ENCODE results near the gene NTHL1.

The NTHL1 gene

GRCh38 chr16:2062801-2063200 lies 15.2 kb upstream of the NTHL1 start:
- no peak for DNase-seq

DNA sequence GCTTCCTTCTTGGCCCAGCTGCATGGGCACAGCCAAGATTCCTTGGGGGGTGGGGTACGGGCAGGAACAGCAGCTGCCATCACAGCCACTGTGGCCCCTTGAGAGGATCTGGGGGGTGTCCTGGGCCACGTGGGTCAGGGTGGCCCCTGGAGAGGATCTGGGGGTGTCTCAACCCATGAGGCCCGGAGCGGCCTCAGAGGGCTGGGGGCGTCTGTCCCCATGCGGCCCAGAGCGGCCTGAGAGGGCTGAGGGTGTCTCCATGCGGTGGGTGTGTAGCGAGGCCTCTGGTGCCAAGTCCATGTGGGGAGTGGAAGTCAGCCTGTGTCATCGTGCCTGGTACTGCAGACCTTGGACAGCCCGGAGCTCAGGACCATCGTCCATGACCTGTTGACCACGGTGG lies 13.9 kb upstream of the NTHL1 start:
- DNase-seq = no peak

DNA sequence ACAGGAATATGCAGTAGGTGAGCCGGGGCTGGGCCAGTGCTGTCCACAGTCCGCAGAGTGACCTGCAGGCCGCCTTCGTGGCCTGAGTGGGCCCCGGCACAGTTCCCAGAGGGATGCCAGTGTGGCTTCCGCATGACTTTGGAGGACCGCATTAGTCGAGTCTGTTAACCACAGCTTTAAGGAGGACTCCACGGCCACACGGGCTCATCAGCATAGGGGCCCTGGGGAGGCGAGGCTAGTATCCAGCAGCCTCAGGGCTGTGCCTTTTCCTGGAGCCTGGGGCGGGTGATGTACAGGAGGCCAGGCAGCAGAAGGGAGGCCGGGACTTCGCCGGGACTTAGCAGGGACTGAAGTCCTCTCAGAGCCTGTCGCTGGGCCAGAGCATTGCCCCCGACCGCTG lies 13.4 kb upstream of the NTHL1 start:
- DNase-seq = no peak

DNA sequence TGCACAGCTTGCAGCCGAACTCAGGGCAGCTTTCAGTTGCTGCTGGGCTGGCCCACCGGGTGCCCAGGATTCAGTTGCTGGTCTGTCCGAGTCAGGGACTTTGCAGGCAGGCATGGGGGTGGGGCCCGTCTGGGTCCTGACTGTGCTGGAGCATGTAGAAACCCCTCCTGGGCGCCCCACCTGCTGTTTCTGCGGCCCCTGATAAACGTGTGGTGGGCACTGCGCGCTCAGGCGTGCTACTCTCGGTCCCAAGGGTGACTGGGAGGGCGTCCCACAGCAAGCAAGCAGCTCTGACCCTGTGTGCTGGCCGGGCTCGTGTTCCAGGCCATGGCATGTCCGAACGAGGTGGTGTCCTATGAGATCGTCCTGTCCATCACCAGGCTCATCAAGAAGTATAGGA lies 12.7 kb upstream of the NTHL1 start:
- no peak for DNase-seq

DNA sequence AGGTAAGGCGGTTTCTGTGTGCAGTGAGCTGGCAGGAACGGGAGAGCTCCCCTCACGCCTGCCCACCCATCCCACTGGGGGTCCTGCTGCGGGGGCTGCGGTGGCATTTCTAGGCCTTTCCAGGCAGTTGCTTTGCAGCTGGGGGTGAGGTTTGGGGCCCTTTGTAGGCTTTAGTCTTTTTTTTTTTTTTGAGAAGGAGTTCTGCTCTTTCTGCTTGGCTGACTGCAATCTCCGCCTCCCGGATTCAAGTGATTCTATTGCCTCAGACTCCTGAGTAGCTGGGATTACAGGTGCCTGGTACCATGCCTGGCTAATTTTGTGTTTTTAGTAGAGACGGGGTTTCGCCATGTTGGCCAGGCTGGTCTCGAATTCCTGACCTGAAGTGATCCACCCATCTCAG lies 11.2 kb upstream of the NTHL1 start:
- no peak for DNase-seq

- DNase-seq = no peak
These were observed 10.8 kb upstream of the NTHL1 start for GRCh38 chr16:2058420-2058819.

GRCh38 chr16:2057438-2057837 lies 9.8 kb upstream of the NTHL1 start:
- DNase-seq = no peak

GRCh38 chr16:2056681-2057407 lies 9.2 kb upstream of the NTHL1 start:
- DNase-seq = no peak

GRCh38 chr16:2056077-2056476 lies 8.4 kb upstream of the NTHL1 start:
- DNase-seq = no peak

DNA sequence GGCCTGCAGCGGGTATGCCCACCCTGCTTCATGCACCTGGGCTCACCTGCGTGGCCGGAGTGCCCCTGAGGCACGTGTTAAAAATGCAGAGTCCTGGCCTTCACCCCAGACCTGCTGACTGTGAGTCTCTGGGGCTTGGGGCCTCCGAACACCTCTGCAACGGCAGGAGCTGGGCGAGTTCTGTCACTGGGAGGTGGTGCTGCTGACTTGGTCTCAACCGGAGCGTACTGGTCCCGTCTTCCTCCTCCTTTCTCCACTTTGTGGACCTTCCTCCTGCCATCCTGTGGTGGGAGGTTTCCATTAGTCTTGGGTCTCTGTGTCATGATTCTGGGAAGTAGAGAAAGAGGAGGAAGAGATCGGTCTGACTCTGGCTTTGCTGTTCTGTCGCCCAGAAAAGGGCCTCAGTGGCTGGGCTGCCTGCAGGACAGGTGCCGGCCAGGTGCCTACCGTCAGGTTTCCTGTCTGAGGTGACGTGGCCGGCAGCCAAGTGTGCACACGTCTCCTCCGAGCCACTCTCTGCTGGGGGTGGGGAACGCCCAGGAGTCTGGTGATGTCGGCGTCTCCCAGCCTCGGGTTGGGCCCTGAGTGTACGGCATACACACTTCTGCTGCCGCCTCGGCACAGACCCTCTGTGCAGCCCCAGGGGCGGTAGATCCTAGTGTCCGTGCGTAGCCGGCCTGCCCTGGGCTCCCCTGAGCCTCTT lies 7.1 kb upstream of the NTHL1 start:
- no peak for DNase-seq

DNA sequence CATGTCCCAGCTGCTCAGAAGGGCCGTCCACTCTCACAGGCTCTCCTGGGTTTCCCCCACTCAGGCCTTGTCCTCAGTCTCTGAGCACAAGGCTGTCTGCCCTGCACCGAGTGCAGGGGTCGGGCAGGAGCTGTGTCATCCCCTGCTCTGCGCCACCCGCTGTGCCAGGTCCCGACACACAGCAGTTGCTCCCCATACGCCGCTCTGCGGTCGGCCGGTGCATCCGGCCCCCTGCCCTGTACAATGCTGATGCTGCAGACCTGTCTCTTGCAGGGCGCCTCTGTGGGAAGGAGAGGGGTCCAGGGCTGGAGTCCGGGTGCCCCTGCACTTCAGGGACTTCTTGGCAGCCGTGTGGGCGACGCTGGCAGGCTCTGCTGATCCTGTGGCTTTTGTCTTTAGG lies 6.3 kb upstream of the NTHL1 start:
- DNase-seq = no peak

- no peak for DNase-seq
These were observed 5.6 kb upstream of the NTHL1 start for GRCh38 chr16:2053211-2053610.

GRCh38 chr16:2048116-2048543 lies 496 bp upstream of the NTHL1 start:
- DNase-seq = no peak

DNA sequence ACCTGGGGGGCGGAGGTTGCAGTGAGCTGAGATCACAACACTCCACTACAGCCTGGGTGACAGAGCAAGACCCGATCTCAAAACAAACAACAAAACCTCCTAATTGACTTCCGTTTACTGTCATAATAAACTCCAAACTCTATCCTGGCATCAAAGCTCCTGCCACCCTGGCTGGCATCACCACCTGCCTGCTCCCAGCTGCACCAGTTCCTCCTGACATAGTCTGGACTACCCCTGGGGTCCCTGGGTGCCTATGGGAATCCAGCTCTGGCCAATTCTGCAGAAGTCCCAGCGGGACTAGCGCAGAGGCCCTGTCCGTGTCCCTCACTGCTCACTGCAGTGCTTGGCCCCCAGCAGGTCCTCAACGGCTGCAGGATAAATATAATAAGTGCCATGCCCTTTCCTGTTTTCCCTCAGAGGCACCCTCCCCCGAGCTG lies 723 bp downstream of the NTHL1 start:
- DNase-seq = no peak

- no peak for DNase-seq
These were observed 1.4 kb downstream of the NTHL1 start for GRCh38 chr16:2045965-2046892.

- no peak for DNase-seq
These were observed 3.1 kb downstream of the NTHL1 start for GRCh38 chr16:2044541-2044940.

DNA sequence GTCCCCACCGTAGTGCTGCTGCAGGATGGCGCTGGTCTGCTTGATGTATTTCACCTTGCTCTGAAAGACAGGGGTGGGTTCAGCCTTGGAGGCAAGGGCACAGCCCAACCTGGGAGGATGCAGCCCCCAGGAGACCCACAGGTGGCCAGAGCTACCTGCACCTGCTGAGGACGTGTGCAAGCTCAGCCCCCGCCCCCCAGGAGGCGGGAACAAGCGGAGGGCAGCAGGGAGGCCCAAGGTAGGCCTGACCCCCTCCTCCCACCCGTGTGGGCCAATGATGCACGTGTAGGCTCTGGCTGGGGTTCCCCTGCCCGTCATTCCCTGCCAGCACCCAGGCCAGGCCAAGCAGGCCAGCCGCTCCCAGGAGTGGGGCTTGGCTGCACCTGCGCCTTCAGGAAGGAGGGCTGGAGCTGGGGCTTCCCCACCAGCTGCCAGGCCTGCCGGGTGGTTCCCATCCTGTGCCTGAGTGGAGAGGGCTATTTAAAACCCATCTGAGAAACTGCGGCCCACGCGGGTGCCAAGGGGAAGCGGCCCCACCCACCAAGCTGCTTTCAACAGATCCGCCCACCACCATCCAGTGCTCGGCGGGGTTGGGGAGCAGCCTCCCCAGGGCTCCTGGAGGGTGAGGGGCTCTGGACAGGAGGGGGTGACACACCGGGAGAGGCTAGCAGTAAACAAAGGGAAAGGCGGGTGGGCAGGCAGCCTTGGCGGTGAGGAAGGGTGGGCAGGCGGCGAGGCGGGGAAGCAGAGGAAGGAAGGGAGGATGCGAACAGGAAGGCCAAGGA lies 3.8 kb downstream of the NTHL1 start:
- no peak for DNase-seq

GRCh38 chr16:2042986-2043666 lies 4.5 kb downstream of the NTHL1 start:
- DNase-seq = no peak

- DNase-seq = no peak
These were observed 5.3 kb downstream of the NTHL1 start for GRCh38 chr16:2042171-2042985.

- DNase-seq = no peak
These were observed 6.7 kb downstream of the NTHL1 start for GRCh38 chr16:2040787-2041522.
